Measurements from ENCODE around the gene TPD52L1. TPM values are rescaled to one million over a fixed set of nuclear protein-coding genes. Genes with fewer than 3 reads are reported as not detected.

TPD52L1 gene
- total RNA-seq, 1 donor from 2014 or later = 7.2 TPM

DNA sequence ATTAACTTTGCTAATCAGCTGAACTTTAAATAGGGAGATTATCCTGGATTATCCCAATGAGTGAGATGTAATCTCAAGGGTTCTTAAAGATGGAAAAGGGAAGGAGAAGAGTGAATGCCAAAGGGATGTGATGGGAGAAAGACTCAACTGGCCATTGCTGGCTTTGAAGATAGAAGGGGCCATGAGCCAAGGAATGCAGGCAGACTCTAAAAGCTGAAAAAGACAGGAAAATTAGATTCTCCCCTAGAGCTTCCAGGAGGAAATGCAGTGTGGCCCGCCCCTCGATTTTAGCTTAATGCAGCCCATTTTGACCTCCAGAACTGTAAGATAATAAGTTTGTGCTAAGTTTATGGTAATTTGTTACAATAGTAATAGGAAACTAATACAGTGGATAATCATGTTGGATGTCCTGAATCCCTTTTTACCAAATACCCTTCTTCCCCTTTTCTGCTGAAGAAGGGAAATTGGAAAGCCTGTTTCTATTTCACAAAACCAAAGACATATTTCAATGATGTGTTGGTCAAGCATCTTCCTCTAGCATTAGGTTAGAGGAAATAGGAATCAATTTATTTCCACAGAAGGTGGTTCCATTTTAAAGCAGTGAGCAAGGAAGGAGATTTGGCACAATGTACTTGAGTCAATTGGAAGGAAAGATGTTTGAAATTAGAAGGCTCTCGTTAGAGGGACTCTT, 151.5 kb downstream of the TPD52L1 start:
- no peak for TF ChIP-seq CTCF (IDR thresholded peaks at IDR 0.05)
- H3K9me3 Mint-ChIP-seq (ENCODE audit: unreplicated experiment) = peaks cover 7% of the 10 kb centered on the region
- H3K36me3 Mint-ChIP-seq (ENCODE audit: unreplicated experiment) = peaks cover 4% of the 10 kb centered on the region
- H3K27me3 Mint-ChIP-seq (ENCODE audit: unreplicated experiment) = no peaks in the 10 kb centered on the region
- H3K4me1 Mint-ChIP-seq (ENCODE audit: unreplicated experiment) = peaks cover 34% of the 10 kb centered on the region
- H3K4me3 Mint-ChIP-seq (ENCODE audit: unreplicated experiment) = no peak overlapping the region
- no peak for DNase-seq (ENCODE audit: extremely low spot score, unreplicated experiment)
- H3K27ac Mint-ChIP-seq (ENCODE audit: unreplicated experiment) = no peak overlapping the region

DNA sequence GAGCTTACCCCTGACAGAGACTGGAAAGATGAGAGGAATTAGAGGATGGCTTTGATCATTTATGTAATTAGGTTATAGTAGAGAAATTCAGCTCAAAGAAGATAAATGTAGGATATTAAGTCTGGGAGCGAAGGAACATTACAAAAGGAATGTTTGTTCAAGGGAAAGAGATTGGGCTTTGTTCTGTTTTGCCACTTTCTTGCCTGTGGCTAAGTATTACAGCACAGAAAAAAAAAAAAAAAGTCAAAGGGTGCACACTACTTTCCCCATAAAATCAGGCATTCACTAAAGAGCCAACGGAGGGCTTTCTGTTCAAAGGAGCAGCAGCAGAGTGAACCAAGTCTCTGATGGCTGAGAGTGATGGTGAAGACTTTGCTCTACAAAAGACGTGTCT, 153.2 kb downstream of the TPD52L1 start:
- Mint-ChIP-seq H3K4me1 (ENCODE audit: unreplicated experiment) (peaks cover 26% of the 10 kb centered on the region), H3K9me3 (ENCODE audit: unreplicated experiment) (peaks cover 7% of the 10 kb centered on the region), H3K4me3 (ENCODE audit: unreplicated experiment) (no peak overlapping the region), H3K27me3 (ENCODE audit: unreplicated experiment) (no peaks in the 10 kb centered on the region), H3K36me3 (ENCODE audit: unreplicated experiment) (peaks cover 4% of the 10 kb centered on the region), H3K27ac (ENCODE audit: unreplicated experiment) (no peak overlapping the region)
- no peak for TF ChIP-seq CTCF (IDR thresholded peaks at IDR 0.05)
- no peak for DNase-seq (ENCODE audit: extremely low spot score, unreplicated experiment)

DNA sequence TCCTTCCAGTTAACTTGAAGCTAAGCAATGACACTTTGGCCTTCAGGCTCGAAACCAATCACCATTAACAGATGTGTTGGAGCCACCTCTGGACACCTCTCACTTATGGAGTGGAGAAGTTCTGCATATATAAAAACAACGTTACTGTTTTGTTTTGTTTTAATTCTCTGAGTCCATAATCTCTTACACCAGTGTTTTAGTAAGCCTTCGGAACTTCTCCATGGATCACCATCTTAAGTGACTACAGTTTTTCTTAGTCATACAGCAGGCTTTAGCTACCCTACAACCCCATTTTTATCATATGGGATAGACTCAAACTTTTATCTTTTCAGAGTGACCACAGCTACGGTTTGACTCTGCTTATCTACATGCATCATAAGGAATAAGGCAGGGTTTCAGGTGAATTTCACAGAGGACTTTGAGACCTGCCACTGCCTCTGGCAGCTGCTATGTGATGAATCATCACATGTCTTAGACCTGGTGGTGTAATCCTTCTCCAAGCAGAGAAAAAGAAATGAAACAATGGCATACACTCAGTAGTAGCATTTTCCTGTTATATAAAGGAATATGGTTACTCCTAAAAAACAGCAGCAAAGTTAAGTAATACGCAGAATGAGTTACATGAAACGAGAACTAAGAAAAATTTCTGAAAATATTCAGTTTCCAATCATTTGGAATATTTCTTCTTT, 153.7 kb downstream of the TPD52L1 start:
- Mint-ChIP-seq H3K4me3 (ENCODE audit: unreplicated experiment) (no peak overlapping the region), H3K9me3 (ENCODE audit: unreplicated experiment) (peaks cover 7% of the 10 kb centered on the region), H3K36me3 (ENCODE audit: unreplicated experiment) (peaks cover 4% of the 10 kb centered on the region), H3K4me1 (ENCODE audit: unreplicated experiment) (peaks cover 27% of the 10 kb centered on the region), H3K27me3 (ENCODE audit: unreplicated experiment) (no peaks in the 10 kb centered on the region), H3K27ac (ENCODE audit: unreplicated experiment) (no peak overlapping the region)
- DNase-seq (ENCODE audit: extremely low spot score, unreplicated experiment) = no peak
- TF ChIP-seq CTCF (IDR thresholded peaks at IDR 0.05) = no peak

- Mint-ChIP-seq H3K27me3 (ENCODE audit: unreplicated experiment) (no peaks in the 10 kb centered on the region), H3K4me3 (ENCODE audit: unreplicated experiment) (no peak overlapping the region), H3K27ac (ENCODE audit: unreplicated experiment) (no peak overlapping the region), H3K4me1 (ENCODE audit: unreplicated experiment) (peaks cover 29% of the 10 kb centered on the region), H3K9me3 (ENCODE audit: unreplicated experiment) (peaks cover 7% of the 10 kb centered on the region), H3K36me3 (ENCODE audit: unreplicated experiment) (peaks cover 4% of the 10 kb centered on the region)
- no peak for DNase-seq (ENCODE audit: extremely low spot score, unreplicated experiment)
- no peak for TF ChIP-seq CTCF (IDR thresholded peaks at IDR 0.05)
Observed at GRCh38 chr6:125307964-125308615, 154.5 kb downstream of the TPD52L1 start.
